ENCODE measurements around the gene MYH13.

MYH13 gene

DNA sequence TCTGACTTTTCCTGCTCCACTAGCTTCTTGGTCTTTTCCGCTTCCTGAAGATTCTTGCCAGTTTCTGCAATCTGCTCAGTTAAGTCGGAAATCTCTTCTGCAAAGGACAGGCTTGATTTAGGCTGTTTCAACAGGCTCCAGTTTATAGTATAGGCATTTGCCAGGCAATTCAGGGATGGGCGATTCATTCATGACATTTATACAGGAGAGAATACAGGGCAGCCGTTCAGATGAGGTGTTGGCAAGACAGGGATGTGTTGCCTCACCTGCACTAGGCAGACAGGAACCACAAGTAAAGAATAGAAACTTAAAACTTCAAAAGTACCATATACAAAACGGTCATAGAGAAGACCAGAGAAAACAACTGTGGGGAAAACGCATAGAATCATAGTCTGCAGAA lies 61.7 kb downstream of the MYH13 start:
- TF ChIP-seq, protein P1, sequence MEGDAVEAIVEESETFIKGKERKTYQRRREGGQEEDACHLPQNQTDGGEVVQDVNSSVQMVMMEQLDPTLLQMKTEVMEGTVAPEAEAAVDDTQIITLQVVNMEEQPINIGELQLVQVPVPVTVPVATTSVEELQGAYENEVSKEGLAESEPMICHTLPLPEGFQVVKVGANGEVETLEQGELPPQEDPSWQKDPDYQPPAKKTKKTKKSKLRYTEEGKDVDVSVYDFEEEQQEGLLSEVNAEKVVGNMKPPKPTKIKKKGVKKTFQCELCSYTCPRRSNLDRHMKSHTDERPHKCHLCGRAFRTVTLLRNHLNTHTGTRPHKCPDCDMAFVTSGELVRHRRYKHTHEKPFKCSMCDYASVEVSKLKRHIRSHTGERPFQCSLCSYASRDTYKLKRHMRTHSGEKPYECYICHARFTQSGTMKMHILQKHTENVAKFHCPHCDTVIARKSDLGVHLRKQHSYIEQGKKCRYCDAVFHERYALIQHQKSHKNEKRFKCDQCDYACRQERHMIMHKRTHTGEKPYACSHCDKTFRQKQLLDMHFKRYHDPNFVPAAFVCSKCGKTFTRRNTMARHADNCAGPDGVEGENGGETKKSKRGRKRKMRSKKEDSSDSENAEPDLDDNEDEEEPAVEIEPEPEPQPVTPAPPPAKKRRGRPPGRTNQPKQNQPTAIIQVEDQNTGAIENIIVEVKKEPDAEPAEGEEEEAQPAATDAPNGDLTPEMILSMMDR (IDR thresholded peaks at IDR 0.05; ENCODE audit: insufficient read depth, low read depth, low read length, missing control alignments) = no peak
- no peak for DNase-seq (ENCODE audit: low read depth)

DNA sequence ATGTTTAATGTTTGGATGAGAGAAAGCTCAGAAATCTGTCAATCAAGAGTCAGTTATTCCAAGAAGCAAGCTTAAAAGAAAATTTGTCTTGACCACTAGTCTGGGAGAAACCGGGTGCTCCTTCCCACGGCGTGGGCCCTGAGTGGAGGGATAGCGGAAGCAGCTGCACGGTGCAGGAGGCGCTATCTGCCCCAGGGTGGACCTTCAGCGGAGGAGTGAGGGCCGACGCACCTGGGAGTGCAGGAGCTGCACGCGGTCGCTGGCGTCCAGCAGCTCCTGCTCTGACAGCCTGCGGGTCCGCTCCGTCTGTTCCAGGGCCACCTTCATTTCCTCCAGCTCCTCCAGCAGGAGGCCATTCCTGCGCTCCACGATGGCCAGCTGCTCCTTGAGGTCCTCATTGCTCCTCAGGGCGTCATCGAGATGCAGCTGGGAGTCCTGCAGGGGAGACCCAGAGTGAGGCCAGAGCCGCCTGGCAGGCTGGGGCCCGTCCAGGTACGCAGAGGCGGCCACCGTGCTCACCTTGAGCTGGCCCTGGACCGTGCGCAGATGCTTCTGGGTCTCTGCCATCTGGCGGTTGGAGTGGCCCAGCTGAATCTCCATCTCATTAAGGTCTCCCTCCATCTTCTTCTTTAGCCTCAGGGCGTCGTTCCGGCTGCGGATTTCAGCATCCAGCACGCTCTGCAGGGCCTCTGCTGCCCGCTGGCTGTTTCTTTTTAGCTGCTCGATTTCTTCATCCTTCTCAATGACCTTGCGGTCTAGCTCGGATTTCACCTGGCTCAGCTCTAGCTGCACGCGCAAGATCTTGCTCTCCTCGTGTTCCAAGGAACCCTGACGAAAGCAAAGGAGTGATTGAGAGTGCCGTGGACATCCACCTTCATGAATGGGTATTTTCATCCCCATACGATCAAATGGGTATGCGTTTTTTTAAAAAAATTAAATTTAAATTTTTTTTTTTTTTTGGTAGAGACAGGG lies 63.5 kb downstream of the MYH13 start:
- TF ChIP-seq, protein P1 (IDR thresholded peaks at IDR 0.05; ENCODE audit: insufficient read depth, low read depth, low read length, missing control alignments) = no peak
- H3K4me3 ChIP-seq (ENCODE audit: low read depth, low read length) = no peak overlapping the region
- no peak for DNase-seq (ENCODE audit: low read depth)

More for the DNA sequence above, 61.7 kb downstream of the MYH13 start:
- no peak overlapping the region for H3K4me3 ChIP-seq (ENCODE audit: low read depth, low read length)

DNA sequence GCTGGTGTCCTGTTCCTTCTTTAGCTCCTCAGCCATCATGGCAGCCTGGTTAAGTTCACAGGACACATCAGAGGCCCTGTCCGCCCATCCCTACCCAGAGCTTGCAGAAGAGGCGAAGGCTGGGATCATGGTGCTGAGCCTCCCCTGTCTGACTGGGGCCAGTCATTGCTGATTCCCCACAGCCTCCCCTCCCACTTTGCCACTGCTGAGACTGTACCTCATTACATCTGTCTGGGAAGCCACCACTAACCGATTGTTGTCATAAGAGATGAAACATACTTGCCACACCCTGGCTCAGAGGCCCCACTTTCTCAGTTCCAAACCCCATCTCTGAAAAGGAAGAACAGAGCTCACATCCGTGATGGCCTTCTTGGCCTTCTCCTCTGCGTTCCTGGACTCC lies 66.2 kb downstream of the MYH13 start:
- no peak overlapping the region for H3K4me3 ChIP-seq (ENCODE audit: low read depth, low read length)
- TF ChIP-seq, protein P1 (IDR thresholded peaks at IDR 0.05; ENCODE audit: insufficient read depth, low read depth, low read length, missing control alignments) = no peak
- DNase-seq (ENCODE audit: low read depth) = peak; percentile 49

DNA sequence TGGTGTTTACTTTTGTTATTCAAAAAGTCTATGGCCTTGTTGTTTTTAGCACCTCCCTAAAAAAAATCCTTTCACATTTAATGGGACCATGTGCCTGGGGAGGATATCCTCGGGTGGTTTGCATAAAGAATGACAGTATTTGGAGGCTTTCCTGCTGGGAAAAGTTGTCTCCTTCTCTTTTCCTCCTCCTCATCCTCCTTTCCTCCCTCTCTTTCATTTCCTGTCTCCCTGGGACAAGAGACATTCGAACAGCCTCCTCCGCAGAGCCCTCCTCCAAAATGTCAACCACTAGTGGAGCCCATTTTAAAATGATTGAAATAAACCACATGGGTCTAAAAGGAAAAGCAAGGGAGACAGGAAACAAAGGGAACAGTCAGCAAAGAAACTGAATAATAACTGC lies 67.4 kb downstream of the MYH13 start:
- no peak for DNase-seq (ENCODE audit: low read depth)
- H3K4me3 ChIP-seq (ENCODE audit: low read depth, low read length) = no peak overlapping the region
- TF ChIP-seq, protein P1 (IDR thresholded peaks at IDR 0.05; ENCODE audit: insufficient read depth, low read depth, low read length, missing control alignments) = no peak

DNA sequence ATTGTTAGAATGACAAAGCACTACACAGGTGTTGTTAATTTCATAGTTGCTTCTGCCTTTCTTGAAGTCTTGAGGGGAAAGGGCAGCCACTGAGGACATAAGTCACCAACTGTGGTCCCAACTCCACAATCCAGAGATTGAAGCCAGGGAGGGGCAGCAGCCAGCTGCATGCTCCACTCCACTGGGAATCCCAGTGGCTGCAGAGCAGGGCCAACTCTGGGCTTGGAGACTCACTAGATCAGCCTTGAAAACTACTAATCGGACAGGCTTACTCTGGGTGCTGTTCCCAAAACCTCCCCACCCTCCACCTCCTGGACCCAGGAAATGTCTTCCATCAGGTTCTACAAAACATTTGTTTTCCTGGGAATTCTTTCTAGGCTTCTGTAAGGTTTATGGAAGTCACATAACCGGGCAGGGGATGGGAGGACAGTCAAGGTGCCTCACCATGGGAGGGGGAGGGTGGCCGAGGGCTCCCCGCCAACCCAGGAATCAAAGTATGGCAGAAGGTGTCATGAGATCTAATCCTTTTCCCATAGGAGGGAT lies 68.0 kb downstream of the MYH13 start:
- DNase-seq (ENCODE audit: low read depth) = no peak
- TF ChIP-seq, protein P1 (IDR thresholded peaks at IDR 0.05; ENCODE audit: insufficient read depth, low read depth, low read length, missing control alignments) = no peak
- no peak overlapping the region for H3K4me3 ChIP-seq (ENCODE audit: low read depth, low read length)

DNA sequence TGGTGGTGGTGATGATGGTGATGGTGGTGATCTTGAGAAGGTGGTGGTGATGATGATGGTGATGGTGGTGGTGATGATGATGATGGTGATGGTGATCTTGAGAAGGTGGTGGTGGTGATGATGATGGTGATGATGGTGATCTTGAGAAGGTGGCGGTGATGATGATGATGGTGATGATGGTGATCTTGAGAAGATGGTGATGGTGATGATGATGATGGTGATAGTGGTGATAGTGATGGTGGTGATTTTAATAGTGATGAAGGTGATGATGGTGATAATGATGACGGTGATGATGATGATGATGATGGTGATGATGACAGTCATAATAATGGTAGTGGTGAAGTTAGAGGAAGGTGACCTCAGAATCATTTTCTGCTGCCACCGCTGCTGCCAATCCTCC lies 75.1 kb downstream of the MYH13 start:
- H3K4me3 ChIP-seq (ENCODE audit: low read depth, low read length) = no peak overlapping the region
- TF ChIP-seq, protein P1 (IDR thresholded peaks at IDR 0.05; ENCODE audit: insufficient read depth, low read depth, low read length, missing control alignments) = no peak
- no peak for DNase-seq (ENCODE audit: low read depth)
